ENCODE measurements around the gene IFIT1B.
"Not testable (repeated sequence)": the region's sequence is repeated elsewhere in the genome, so short reads cannot be mapped to it uniquely, and the experiment has no call there.

IFIT1B gene

DNA sequence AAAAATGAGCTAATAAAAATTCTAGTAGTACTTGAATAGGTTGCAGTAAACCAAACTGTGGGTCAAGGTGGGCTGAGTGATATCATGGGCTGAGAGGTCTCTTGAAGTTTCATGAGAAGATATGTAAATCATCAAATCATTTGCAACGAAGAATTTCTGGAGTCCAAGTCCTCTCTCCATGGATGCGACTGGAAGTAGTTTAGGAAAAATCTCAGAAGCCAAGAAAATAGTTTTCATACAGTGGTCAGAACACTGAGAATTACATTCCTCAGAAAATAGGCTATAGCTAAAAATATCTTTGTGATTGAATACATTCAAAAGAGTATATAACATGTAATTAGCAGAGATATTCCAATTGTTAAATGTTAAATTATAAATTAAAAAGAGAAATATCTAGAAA is 10.9 kb downstream of the IFIT1B start:
- DNase-seq: no peak

DNA sequence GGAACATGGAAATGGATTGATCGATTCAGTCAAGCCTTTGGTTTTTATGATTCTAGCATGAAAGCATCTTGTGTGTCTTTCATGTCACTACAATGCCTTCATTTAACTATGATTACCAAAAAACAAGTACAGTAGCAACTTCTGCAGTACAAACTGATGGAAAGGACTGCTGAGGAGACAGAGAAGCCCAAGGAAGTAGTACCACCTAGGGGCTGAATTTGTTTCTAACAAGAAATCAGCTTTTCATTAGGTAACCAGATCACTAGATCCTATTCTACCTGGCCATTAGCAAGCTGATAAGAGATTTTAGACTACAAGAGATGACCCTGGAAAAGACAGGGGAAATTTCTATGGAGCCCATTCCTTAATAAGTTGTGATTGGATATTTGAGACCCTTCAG is 11.4 kb downstream of the IFIT1B start:
- peak; percentile 71 for DNase-seq

DNA sequence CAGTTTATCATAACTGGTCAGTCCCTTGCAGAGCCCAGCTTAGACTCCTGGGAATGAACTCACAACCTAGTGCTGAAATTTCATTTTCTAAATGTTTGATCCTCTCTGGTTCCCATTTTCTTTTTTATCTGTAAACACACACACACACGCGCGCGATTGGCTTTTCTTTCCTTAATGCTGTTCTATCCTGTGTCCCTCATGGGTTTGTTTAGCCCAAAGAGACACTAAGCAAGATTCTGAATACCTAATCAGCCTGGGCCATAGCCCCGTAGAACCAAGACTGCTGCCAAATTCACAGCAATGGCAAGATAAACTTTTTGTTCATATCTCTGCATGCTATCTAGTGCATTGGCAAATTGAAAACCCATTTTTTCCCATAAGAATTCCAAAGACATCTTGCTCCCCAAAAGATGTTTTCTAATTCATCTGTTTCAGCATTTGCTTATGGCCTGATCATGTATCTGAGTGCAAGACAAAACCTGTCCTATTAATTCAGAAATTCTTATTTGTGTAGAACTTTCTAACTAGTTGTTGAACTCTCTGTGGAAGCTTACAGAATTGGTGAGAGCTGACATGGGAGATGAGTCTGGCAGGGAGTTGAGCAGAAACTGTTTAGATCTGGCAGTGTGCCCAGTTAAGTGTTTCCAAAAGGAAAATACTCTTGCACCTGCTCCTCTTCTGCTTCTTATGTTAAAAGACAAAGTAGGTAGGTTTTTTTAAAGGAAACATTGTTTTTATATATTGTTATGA is 12.8 kb downstream of the IFIT1B start:
- no peak for DNase-seq

DNA sequence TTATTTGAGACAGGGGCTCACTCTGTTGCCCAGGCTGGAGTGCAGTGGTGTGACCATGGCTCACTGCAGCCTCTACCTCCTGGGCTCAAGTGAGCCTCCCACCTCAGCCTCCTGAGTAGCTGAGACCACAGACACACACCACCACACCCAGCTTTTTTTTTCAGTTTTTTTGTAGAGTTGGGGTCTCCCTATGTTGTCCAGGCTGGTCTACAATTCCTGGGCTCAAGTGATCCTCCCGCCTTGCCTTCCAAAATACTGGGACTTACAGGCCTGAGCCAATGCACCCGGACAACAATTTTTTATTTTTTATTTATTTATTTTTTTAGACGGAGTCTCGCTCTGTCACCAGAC is 13.3 kb downstream of the IFIT1B start:
- not testable (repeated sequence) for DNase-seq

DNA sequence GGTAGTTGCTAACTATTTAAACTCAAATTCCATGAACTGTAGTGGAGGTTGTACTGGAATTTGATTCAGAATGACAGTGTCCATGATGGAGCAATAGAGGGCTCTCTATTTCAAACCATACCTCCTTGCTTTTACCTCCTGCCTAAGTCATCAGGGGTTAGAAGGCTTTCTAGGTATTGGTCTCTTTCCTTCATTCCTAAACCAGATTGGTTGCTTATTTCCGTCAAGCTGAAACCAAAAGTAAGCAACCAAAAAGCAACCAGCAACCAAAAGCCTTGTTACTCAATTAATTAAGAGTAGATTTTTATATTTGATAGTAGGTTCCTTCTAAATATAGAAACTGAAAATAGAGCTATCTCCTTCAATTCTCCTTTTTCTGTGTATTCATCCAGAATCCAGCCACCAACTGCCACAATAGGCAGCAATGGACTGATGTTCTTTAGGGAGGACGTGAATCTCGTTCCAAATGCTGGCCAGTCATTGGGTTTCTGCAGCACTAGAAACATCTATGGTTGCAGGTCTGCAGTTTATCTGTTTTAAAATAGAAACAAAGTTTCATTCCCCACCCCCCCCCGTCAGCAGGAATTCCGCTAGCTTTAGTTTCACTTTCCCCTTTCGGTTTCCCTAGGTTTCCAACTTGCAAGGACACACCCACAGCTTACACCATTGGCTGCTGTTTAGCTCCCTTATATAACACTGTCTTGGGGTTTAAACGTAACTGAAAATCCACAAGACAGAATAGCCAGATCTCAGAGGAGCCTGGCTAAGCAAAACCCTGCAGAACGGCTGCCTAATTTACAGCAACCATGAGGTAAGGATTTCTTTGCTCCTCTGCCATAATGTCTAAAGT is 14.3 kb downstream of the IFIT1B start, which contains the start of gene IFIT1:
Gene IFIT1 (plus strand): TSS at position 717 of the 850 bp plus-strand sequence. CDS start 90 bp downstream, at position 807.
- DNase-seq: peak; percentile 95

DNA sequence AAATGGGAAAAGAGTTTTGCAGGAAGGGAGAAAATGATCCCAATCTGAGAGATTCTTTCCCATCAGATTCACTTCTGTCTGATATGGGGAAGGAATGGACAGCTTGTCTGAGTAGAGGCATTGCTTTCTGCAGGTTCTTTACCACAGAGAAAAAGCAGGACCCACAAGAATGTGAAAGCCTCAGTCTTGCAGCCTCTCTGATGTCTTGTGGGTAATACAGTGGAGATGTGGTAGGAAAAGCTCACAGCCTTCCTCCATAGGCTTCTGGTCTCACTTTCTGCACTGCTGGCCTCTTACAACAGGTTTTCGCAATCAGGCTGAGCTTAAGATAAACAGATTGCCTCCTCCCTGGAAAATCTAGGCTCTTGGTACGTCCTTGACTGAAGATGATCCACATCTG is 15.1 kb downstream of the IFIT1B start:
- peak; percentile 90 for DNase-seq

DNA sequence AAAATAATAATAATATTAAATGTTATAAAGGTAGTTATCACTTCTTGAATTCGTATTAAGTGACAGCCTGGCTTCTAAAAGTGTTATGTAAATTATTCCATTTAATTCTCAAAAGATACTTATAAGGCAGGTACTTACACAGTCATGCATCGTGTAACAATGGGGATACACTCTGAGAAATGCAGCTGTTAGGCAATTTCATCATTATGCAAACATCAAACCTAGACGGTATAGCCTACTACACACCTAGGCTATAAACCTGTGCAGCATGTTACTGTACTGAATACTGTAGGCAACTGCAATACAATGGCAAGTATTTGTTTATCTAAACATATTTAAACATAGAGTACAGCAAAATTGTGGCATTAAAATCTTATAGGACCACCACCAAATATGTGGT is 16.0 kb downstream of the IFIT1B start:
- no peak for DNase-seq

DNA sequence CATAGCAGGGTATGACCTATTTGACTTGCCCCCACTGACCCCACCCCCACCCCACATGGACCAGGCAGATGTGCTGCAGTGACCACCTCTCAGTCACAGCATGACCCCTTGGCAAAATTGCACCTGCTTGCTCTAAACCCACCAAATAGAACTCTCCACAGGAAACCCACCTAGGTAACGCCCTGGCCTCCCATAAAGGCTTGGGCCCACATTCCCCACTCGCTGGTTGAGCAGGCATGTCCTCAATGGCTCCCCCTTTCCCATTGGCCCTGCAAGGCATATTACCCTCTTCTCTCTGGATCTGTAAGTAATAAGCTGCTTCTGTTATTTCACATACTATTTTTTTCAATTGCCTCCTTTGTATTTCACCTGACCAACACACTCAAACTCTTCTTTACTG is 17.3 kb downstream of the IFIT1B start:
- DNase-seq: no peak

DNA sequence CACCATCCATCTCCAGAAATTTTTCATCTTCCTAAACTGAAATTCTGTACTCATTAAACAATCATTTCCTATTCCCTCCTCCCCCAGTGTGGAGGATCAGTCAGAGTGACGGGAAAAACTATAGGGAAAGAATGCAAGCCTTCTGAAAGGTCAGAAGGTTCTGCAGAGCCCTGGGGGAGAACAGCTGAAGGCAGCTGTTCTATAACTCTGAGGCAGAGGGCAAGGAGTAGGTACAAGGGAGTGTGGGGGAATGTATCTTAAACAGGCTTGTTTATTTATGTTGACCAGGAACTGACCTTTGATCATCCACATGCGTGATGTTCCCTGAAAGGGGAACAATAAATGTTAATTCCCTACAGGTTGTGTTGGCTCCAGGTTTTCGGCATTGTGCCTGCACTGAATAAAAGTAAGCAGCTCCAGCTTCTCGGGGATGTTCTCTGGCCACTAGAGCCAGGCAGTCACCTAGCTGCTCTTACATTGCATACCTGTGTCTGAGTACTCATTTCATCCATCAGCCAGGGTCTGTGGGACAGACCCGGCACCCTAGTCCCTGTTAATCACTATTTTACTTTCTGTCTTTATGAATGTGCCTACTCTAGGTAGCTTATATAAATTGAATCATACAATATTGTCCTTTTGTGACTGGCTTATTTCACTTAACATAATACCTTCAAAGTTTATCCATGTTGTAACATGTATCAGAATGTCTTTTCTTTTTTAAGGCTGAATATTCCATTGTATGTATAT is 20.3 kb downstream of the IFIT1B start:
- DNase-seq: peak; percentile 91

DNA sequence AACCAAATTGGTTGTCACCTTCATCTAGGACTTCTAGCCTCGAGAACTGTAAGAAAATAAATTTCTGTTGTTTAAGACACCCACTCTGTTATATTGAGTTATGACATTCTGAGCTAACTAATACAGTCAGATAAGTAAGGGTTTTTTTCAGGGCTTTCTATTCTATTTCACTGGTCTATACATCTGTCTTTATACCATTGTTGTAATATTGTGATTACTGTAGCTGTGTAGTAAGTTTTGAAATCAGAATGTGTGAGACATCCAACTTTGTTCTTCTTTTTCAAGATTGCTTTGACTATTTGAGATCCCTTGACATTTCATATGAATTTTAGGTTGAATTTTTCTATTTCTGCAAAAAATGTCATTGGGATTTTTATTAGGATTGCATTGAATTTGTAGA is 22.1 kb downstream of the IFIT1B start:
- no peak for DNase-seq

DNA sequence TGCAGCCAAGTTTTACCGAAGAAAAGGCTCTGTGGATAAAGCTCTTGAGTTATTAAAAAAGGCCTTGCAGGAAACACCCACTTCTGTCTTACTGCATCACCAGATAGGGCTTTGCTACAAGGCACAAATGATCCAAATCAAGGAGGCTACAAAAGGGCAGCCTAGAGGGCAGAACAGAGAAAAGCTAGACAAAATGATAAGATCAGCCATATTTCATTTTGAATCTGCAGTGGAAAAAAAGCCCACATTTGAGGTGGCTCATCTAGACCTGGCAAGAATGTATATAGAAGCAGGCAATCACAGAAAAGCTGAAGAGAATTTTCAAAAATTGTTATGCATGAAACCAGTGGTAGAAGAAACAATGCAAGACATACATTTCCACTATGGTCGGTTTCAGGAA is 25.2 kb downstream of the IFIT1B start:
- DNase-seq: no peak

DNA sequence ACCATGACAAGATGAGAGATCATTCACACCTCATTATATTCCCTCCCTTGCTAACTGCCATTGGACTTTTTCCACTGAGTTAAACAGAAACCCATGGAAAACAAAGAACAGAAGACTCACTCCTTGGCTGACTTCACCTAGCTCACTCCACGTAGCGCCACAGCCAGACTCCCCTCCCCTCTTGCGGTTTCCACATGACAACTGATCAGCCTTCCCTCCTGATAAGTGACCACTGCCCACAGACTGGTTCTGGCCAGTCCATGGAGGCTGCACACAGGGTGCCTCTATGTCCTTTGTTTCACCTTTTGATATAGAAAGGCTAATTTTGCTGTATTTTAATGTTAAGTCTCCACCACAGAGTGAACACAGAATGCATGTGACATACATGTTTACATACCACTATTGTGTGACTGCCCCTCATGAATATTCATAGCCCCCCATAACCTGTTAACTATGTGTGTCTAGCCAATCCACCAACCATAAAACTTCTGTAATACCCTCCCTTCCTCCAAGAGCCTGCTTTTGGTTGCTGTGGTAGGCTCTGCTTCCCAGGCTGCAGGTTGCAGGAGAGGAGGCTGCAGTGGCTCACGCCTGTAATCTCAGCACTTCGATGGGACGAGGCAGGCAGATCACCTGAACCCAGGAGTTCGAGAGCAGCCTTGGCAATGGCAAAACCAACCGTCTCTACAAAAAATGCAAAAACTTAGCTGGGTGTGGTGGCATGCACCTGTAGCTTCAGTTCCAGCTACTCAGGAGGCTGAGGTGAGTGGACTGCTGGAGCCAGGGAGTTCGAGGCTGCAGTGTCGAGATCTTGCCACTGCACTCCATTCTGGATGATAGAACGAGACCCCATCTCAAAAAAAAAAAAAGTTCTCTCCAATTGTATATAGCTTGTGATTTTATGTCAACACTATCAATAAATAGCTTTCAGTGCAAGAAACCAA is 26.5 kb downstream of the IFIT1B start:
- DNase-seq: no peak

DNA sequence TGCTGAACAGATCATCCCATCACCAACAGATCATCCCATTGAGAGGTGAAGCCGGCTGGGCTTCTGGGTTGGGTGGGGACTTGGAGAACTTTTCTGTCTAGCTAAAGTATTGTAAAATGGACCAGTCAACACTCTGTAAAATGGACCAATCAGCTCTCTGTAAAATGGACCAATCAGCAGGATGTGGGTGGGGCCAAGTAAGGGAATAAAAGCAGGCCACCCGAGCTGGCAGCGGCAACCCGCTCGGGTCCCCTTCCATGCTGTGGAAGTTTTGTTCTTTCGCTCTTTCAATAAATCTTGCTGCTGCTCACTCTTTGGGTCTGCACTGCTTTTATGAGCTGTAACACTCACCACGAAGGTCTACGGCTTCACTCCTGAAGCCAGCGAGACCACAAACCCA is 28.3 kb downstream of the IFIT1B start:
- DNase-seq: not testable (repeated sequence)

DNA sequence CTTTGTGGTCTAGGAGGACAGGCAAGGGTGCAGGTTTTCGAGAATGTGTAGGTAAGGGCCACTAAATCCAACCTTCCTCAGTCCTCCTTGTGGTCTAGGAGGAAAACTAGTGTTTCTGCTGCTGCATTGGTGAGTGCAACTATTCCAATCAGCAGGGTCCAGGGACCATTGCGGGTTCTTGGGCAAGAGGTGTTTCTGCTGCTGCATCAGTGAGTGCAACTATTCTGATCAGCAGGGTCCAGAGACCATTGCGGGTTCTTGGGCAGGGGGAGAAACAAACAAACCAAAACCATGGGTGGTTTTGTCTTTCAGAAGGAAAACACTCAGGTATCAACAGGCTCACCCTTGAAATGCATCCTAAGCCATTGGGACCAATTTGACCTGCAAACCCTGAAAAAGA is 29.9 kb downstream of the IFIT1B start:
- DNase-seq: not testable (repeated sequence)

DNA sequence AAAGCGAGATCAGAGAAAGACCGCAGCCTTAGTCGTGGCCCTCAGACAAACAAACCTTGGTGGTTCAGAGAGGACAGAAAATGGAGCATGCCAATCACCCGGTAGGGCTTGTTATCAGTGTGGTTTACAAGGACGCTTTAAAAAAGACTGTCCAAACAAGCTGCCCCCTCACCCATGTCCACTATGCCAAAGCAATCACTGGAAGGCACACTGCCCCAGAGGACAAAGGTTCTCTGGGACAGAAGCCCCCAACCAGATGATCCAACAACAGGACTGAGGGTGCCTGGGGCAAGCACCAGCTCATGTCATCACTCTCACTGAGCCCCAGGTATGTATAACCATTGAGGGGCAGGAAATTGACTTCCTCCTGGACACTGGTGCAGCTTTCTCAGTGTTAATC is 31.4 kb downstream of the IFIT1B start:
- not testable (repeated sequence) for DNase-seq

DNA sequence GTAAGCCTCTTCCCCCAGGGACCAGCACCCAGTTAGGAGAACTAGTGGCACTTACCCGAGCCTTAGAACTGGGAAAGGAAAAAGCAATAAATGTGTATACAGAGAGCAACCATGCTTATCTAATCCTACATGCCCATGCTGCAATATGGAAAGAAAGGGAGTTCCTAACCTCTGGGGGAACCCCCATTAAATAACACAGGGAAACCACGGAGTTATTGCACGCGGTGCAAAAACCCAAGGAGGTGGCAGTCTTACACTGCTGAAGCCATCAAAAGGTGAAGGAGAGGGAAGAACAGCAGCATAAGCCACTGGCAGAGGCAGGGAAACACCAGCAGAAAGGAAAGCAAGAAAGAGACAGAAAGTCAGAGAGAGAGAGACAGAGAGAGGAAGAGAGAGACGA is 32.7 kb downstream of the IFIT1B start:
- DNase-seq: not testable (repeated sequence)

DNA sequence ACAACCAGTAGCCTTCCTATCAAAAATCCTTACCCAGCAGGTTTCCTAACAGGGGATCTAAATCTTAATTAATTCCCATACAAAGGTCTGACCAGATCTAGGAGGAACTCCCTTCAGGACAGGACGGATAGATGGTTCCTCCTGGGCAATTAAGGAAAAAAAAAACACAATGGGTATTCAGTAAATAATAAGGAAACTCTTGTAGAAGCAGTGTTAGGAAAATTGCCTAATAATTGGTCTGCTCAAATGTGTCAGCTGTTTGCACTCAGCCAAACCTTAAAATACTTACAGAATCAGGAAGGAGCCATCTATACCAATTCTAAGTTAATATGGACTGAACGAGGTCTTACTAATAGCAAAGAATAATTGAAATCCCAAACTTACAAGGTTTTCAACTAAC is 33.3 kb downstream of the IFIT1B start:
- not testable (repeated sequence) for DNase-seq

DNA sequence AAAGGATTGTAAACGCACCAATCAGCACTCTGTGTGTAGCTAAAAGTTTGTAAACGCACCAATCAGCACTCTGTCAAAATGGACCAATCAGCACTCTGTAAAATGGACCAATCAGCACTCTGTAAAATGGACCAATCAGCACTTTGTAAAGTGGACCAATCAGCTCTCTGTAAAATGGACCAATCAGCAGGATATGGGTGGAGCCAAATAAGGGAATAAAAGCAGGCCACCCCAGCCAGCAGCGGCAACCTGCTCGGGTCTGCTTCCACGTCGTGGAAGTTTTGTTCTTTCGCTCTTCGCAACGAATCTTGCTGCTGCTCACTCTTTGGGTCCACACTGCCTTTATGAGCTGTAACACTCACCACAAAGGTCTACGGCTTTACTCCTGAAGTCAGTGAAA is 34.4 kb downstream of the IFIT1B start:
- DNase-seq: not testable (repeated sequence)

DNA sequence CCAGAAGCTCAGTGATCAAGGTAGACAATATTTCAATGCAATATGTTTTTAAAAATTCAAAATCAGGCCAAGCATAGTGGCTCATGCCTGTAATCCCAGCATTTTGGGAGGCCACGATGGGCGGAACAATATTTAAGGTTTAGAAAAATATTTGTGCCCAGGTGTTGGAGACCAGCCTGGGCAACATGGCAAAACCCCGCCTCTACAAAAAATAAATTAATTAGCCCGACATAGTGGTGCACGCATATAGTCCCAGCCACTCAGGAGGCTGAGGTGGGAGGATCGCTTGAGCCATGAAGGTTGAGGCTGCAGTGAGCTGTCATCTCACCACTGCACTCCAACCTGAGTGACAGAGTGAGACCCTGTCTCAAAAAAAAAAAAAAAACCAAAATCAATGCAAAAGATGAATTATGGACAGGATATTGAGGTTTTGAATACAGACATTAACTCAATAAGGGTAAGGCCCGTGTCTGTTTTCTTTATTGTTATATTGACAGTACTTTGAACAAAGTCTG is 35.6 kb downstream of the IFIT1B start:
- DNase-seq: no peak

DNA sequence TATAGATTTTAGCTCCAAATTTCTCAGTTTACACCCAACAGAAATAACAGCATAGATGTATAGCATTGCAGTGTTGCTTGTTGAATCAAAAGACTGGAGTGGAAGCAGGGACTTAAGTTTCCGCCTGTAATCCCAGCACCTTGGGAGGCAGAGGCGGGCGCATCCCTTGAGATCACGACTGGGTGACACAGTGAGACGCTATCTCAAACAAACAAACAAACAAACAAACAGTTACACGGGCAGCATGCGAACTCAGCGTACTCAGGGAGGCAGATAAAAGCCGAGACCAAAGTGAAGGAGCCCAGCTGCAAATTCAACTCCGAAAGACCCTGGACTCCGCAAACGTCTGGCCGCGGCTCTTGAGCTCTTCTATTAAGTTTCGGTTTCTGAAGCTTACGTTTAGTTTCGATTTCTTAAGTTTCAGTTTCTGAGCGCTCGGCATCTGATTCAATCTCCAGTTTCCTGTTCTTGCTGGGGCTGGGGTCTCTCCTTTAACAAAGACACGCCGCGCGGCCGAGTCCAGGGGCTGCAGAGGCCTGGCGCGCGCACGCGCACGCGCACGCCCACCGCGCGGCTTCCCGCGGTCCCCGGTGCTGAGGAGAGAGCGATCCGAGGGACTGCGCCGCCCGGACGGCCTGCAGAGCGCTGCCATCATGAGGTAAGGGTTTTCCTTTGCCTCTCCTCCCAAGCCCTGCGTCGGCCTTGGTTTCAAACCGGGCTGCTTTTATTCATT is 36.5 kb downstream of the IFIT1B start, which contains the start of gene IFIT5:
Gene IFIT5 (plus strand): TSS at position 423 of the 733 bp plus-strand sequence. CDS start 231 bp downstream, at position 654.
- DNase-seq: peak; percentile 78
